Neuronal stem cell (in vitro differentiated cells): ENCODE data around the gene ABCD1.

Source experiments
- DNase-seq: peaks from one replicate; pipeline ENCODE4 v3.0.0-alpha.2; 2013; ENCODE audit warnings: low spot score
- H2AFZ ChIP-seq: one replicate; pipeline ENCODE4 v1.6.1; 2013; ENCODE audit warnings: mild to moderate bottlenecking, low read length, inconsistent platforms
- H2AK5ac ChIP-seq: 2 replicates; pipeline ENCODE4 v1.6.1; 2013; ENCODE audit warnings: low read depth, mild to moderate bottlenecking, inconsistent platforms, low read length, moderate library complexity, mixed read lengths
- H2BK120ac ChIP-seq: 2 replicates; pipeline ENCODE4 v1.6.1; 2013; ENCODE audit warnings: low read depth, mild to moderate bottlenecking, inconsistent platforms, low read length, moderate library complexity, mixed read lengths
- H2BK12ac ChIP-seq: one replicate; pipeline ENCODE4 v1.6.1; 2013; ENCODE audit warnings: low read length, inconsistent platforms
- H2BK15ac ChIP-seq: 2 replicates; pipeline ENCODE4 v1.6.1; 2013; ENCODE audit warnings: mild to moderate bottlenecking, low read length, inconsistent platforms, mixed read lengths
- H2BK5ac ChIP-seq: one replicate; pipeline ENCODE4 v1.6.1; 2013; ENCODE audit warnings: inconsistent platforms, mild to moderate bottlenecking, low read length, moderate library complexity
- H3K14ac ChIP-seq: one replicate; pipeline ENCODE4 v1.6.1; 2013; ENCODE audit warnings: low read length, inconsistent platforms
- H3K18ac ChIP-seq: 2 replicates; pipeline ENCODE4 v1.6.1; 2013; ENCODE audit warnings: low read length, inconsistent platforms
- H3K23ac ChIP-seq: 2 replicates; pipeline ENCODE4 v1.6.1; 2013; ENCODE audit warnings: low read depth, mild to moderate bottlenecking, mixed read lengths, low read length, inconsistent platforms; ENCODE audit not compliant: poor library complexity
- H3K27ac ChIP-seq: replicated peaks from 3 replicates; pipeline ENCODE4 v1.5.1; 2013; ENCODE audit warnings: low read length, inconsistent platforms
- H3K27me3 ChIP-seq, 3 experiments: 2 replicates each; pipeline ENCODE4 v1.6.1; 2013; ENCODE audit warnings: low read length in 3 of 3, mild to moderate bottlenecking in 2 of 3, inconsistent platforms in 1 of 3, low read depth in 1 of 3, mixed read lengths in 1 of 3, moderate library complexity in 1 of 3; ENCODE audit not compliant: control insufficient read depth in 3 of 3, insufficient read depth in 3 of 3
- H3K36me3 ChIP-seq, 2 donors: replicated peaks in 1 of 2; 2 replicates each; pipeline ENCODE4 v1.6.1; 2013; ENCODE audit warnings: low read length in 2 of 2; ENCODE audit not compliant: control insufficient read depth in 2 of 2, insufficient read depth in 2 of 2
- H3K4ac ChIP-seq: 2 replicates; pipeline ENCODE4 v1.6.1; 2013; ENCODE audit warnings: inconsistent platforms, mild to moderate bottlenecking, low read length, moderate library complexity
- H3K4me1 ChIP-seq, 2 donors: 1 replicate in 1 of 2; 2 replicates in 1 of 2; pipeline ENCODE4 v1.6.1; 2013; ENCODE audit warnings: low read length in 2 of 2, low read depth in 1 of 2; ENCODE audit not compliant: control insufficient read depth in 2 of 2, insufficient read depth in 1 of 2
- H3K4me2 ChIP-seq: one replicate; pipeline ENCODE4 v1.6.1; 2013; ENCODE audit warnings: mild to moderate bottlenecking, low read length, inconsistent platforms; ENCODE audit not compliant: insufficient read depth, poor library complexity, severe bottlenecking
- H3K4me3 ChIP-seq, 2 donors: 2 replicates each; pipeline ENCODE4 v1.5.1; 2013; ENCODE audit warnings: low read length in 2 of 2, mild to moderate bottlenecking in 2 of 2, inconsistent platforms in 1 of 2, moderate library complexity in 1 of 2
- H3K79me1 ChIP-seq: one replicate; pipeline ENCODE4 v1.6.1; 2013; ENCODE audit warnings: low read depth, mild to moderate bottlenecking, inconsistent platforms, low read length, moderate library complexity
- H3K9ac ChIP-seq: one replicate; pipeline ENCODE4 v1.6.1; 2013; ENCODE audit warnings: mild to moderate bottlenecking, low read depth, low read length, inconsistent platforms; ENCODE audit not compliant: poor library complexity
- H3K9me3 ChIP-seq, 2 donors: replicated peaks in 1 of 2; 2 replicates each; pipeline versions ENCODE3 to v1.6.1; 2013; ENCODE audit warnings: low read length in 2 of 2, mild to moderate bottlenecking in 2 of 2, inconsistent platforms in 1 of 2, low read depth in 1 of 2, mixed read lengths in 1 of 2, moderate library complexity in 1 of 2; ENCODE audit not compliant: control insufficient read depth in 2 of 2, insufficient read depth in 1 of 2
- H4K8ac ChIP-seq: one replicate; pipeline ENCODE4 v1.6.1; 2013; ENCODE audit warnings: low read depth, mild to moderate bottlenecking, inconsistent platforms, low read length, moderate library complexity
- H4K91ac ChIP-seq: one replicate; pipeline ENCODE4 v1.6.1; 2013; ENCODE audit warnings: low read length, low read depth, mild to moderate bottlenecking, inconsistent platforms; ENCODE audit not compliant: poor library complexity
- WGBS, 2 donors: extraction: QIAGEN DNeasy Blood & Tissue Kit; methylation state at CpG; one replicate each; pipeline ENCODE4 v1.1.7; 2013; ENCODE audit warnings: missing lambda C conversion rate in 2 of 2, mixed read lengths in 1 of 2; ENCODE audit not compliant: insufficient read length in 2 of 2, insufficient replicate concordance in 1 of 2; ENCODE audit errors: extremely low coverage in 2 of 2; 5-methylcytosine and 5-hydroxymethylcytosine counted together

ABCD1 gene

GRCh38 chrX:153734871-153735270 lies 10.2 kb downstream of the ABCD1 start:
- Histone ChIP-seq H4K91ac (no peak overlapping the region), H3K27ac (no peak overlapping the region), H3K4ac (no peak overlapping the region), H3K4me1 (no peaks in the 10 kb centered on the region), H3K14ac (no peak overlapping the region), H2AK5ac (no peak overlapping the region), H2BK12ac (no peak overlapping the region), H3K23ac (no peak overlapping the region), H3K9me3 (peaks cover 0 to 13% of the 10 kb centered on the region in 2 donors), H2BK120ac (no peak overlapping the region), H2BK5ac (no peak overlapping the region), H3K18ac (no peak overlapping the region), H3K79me1 (no peaks in the 10 kb centered on the region), H3K36me3 (no peaks in the 10 kb centered on the region), H3K4me2 (no peak overlapping the region), H3K4me3 (no peak overlapping the region), H3K27me3 (peaks cover 0 to 11% (median 0%) of the 10 kb centered on the region in 3 experiments), H2AFZ (no peak overlapping the region), H3K9ac (no peak overlapping the region), H4K8ac (no peak overlapping the region), H2BK15ac (no peak overlapping the region)
- WGBS, 2 donors = no CpG with 5 or more reads among the region's 2 CpGs
- no peak for DNase-seq

DNA sequence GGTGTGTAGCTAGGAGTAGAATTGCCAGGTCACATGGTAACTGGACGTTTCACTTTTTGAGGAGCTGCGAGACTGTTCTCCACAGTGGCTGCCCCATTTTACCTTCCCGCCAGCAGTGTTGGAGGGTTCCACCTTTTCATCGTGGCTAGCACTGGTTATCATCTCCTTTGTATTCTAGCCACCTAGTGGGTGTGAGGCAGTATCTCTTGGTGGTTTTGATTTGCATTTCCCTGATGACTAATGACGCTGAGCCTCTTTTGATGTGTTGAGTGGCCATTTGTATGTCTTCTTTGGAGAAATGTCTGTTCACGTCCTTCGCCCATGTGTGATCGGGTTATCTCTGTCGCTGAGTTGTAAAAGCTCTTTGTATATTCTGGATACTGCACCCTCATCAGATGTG lies 10.6 kb downstream of the ABCD1 start:
- Histone ChIP-seq H3K18ac (no peak overlapping the region), H3K4me3 (no peak overlapping the region), H3K9me3 (peaks cover 0 to 13% of the 10 kb centered on the region in 2 donors), H3K4me1 (no peaks in the 10 kb centered on the region), H4K91ac (no peak overlapping the region), H3K27ac (no peak overlapping the region), H2BK12ac (no peak overlapping the region), H4K8ac (no peak overlapping the region), H2BK15ac (no peak overlapping the region), H3K4ac (no peak overlapping the region), H3K4me2 (no peak overlapping the region), H3K36me3 (no peaks in the 10 kb centered on the region), H3K79me1 (no peaks in the 10 kb centered on the region), H2BK120ac (no peak overlapping the region), H2AK5ac (no peak overlapping the region), H3K23ac (no peak overlapping the region), H3K14ac (no peak overlapping the region), H2AFZ (no peak overlapping the region), H2BK5ac (no peak overlapping the region), H3K27me3 (peaks cover 0 to 11% (median 0%) of the 10 kb centered on the region in 3 experiments), H3K9ac (no peak overlapping the region)
- no peak for DNase-seq
- no CpG with 5 or more reads among the region's 9 CpGs for WGBS, 2 donors

DNA sequence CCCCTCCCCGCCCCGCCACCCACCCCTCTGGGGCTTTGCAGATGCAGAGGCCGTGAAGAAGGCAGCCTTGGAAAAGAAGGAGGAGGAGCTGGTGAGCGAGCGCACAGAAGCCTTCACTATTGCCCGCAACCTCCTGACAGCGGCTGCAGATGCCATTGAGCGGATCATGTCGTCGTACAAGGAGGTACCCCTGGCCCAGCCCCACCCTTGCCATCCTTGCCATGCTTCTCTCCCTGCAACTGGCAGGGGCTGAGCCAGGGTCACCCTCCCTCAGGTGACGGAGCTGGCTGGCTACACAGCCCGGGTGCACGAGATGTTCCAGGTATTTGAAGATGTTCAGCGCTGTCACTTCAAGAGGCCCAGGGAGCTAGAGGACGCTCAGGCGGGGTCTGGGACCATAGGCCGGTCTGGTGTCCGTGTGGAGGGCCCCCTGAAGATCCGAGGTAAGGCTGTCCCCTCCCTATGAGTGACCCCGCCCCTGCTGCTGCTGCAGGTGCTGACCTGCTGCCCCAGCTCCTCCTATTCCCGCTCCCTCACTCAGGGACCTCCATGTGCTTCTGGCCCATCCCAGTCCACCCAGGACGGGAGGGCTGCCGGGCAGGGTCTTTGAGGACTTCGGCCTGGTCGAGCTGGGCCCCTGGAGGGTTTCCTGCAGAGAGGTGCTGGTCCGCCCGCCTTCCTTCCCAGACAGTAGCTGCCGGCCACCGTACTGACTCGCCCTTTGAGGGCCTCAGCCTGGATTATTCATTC lies 11.6 kb downstream of the ABCD1 start:
- no CpG with 5 or more reads among the region's 30 CpGs for WGBS, 2 donors
- no peak overlapping the region for H2BK15ac ChIP-seq

DNA sequence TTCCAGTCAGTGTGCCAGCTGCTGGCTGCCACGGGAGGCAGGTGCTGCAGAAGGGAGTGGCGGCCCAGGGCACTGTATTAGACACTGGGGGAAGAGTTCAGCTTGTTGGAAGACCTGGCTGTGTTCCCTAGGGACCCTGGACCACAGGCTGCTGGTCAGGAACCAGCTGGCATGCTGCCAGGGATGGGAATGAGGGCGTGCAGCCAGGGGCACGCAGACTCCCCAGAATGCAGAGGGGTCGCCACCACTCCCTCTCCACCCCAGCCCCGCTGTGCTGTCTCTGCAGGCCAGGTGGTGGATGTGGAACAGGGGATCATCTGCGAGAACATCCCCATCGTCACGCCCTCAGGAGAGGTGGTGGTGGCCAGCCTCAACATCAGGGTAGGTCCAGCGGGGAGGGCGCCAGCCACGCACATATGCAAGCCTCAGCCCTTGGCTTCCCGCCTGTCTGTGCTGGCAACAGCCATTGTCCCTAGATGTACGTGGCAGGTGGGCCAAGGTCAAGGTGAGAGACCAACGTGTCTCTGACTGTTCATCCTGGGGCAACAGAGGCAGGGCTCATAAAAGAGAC lies 12.3 kb downstream of the ABCD1 start:
- no peak for DNase-seq
- H3K79me1 ChIP-seq = no peaks in the 10 kb centered on the region
- H4K91ac ChIP-seq = no peak overlapping the region
- H3K4me1 ChIP-seq = no peaks in the 10 kb centered on the region
- no peak overlapping the region for H3K9ac ChIP-seq
- no peak overlapping the region for H3K4ac ChIP-seq
- H2AK5ac ChIP-seq = no peak overlapping the region
- H2BK12ac ChIP-seq = no peak overlapping the region
- no peak overlapping the region for H4K8ac ChIP-seq
- H2AFZ ChIP-seq = no peak overlapping the region
- no peak overlapping the region for H2BK120ac ChIP-seq
- no peak overlapping the region for H3K23ac ChIP-seq
- H3K27me3 ChIP-seq = peaks cover 0 to 11% (median 0%) of the 10 kb centered on the region in 3 experiments
- no peak overlapping the region for H2BK15ac ChIP-seq
- no peak overlapping the region for H3K27ac ChIP-seq
- H3K36me3 ChIP-seq = no peaks in the 10 kb centered on the region
- no peak overlapping the region for H3K4me3 ChIP-seq
- H3K14ac ChIP-seq = no peak overlapping the region
- no peak overlapping the region for H3K18ac ChIP-seq
- H3K4me2 ChIP-seq = no peak overlapping the region
- H2BK5ac ChIP-seq = no peak overlapping the region
- peaks cover 0 to 8% of the 10 kb centered on the region in 2 donors for H3K9me3 ChIP-seq
- no CpG with 5 or more reads among the region's 15 CpGs for WGBS, 2 donors

More for the DNA sequence above, 11.6 kb downstream of the ABCD1 start:
- Histone ChIP-seq H3K18ac (no peak overlapping the region), H3K79me1 (no peaks in the 10 kb centered on the region), H2AFZ (no peak overlapping the region), H3K27me3 (peaks cover 0 to 11% (median 0%) of the 10 kb centered on the region in 3 experiments), H3K4me2 (no peak overlapping the region), H4K91ac (no peak overlapping the region), H3K4me1 (no peaks in the 10 kb centered on the region), H3K14ac (no peak overlapping the region), H3K23ac (no peak overlapping the region), H2BK12ac (no peak overlapping the region), H2BK120ac (no peak overlapping the region), H3K9ac (no peak overlapping the region), H3K4ac (no peak overlapping the region), H3K27ac (no peak overlapping the region), H3K36me3 (no peaks in the 10 kb centered on the region), H3K4me3 (no peak overlapping the region), H2BK5ac (no peak overlapping the region), H3K9me3 (peaks cover 0 to 13% of the 10 kb centered on the region in 2 donors), H4K8ac (peak overlapping the region; percentile 43), H2AK5ac (no peak overlapping the region)
- no peak for DNase-seq
